ENCODE results near the gene EGLN1.
A peak's percentile ranks its signal among the peaks of the same experiment; 100 is the strongest.

Gene EGLN1

DNA sequence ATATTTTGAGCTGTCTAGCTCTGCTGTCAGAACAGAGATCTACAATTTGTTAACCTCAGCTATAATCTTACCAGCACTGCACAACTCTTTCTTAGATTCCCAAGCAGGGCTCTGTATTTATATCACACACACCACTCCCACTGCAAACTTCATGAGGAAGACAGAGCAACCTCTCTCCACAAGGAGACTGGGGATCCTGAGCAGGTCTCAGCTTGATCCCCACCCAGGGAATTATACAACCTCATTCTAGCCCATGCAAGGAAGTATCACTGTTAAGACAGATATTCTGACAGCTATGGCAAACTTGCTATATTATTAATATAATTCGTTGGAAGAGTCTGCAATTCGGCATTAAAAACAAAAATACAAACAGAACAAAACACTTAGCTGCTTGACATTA is 40.4 kb downstream of the EGLN1 start:
- Histone ChIP-seq H3K9ac (ENCODE audit: low read length) (no peak overlapping the region), H3K27me3 (ENCODE audit: control insufficient read depth in 1 of 2, insufficient read depth in 2 of 2, low read length in 2 of 2) (no peaks in the 10 kb centered on the region), H3K4me1 (ENCODE audit: insufficient read depth, low read length) (peaks cover 34% of the 10 kb centered on the region), H3K4me3 (ENCODE audit: low read depth in 1 of 2, low read length in 2 of 2) (no peak overlapping the region), H3K36me3 (ENCODE audit: insufficient read depth, low read length) (no peaks in the 10 kb centered on the region), H3K9me3 (ENCODE audit: low read length) (no peaks in the 10 kb centered on the region), H3K27ac (ENCODE audit: low read depth, low read length) (no peak overlapping the region)

DNA sequence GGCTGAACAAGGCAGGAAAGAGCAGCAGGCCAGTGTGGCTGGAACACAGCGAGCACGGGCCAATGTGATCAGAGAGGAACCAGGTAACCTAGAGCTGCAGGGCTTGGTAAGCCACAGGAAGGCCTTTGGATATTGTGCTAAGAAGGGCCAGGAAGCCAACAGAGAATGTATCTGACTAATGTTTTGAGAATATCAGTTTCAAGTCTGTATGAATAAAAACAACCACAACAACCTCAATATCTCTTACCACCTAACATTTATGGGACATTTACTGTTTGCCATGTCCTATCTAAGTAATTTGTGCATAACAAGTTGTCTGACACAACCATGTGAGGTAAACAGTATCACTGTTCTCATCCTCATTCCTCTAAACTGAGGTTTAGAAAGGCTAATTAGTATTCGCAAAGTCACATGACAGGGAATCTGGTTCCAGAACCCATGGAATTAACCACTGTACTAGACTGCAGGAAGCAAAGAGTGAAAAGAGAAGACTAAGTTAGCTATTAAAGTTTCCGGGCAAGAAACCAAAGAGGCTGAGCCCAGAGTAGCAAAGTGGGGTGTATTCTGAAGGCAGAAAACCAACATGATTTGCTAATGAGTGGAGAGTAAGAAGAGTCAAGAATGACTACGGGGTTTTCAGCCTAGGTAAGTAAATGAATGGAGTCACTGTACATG is 45.1 kb downstream of the EGLN1 start:
- peaks cover 14% of the 10 kb centered on the region for H3K4me1 ChIP-seq (ENCODE audit: insufficient read depth, low read length)
- no peaks in the 10 kb centered on the region for H3K9me3 ChIP-seq (ENCODE audit: low read length)
- no peak overlapping the region for H3K4me3 ChIP-seq (ENCODE audit: low read depth in 1 of 2, low read length in 2 of 2)
- H3K27ac ChIP-seq (ENCODE audit: low read depth, low read length), result no peak overlapping the region
- no peaks in the 10 kb centered on the region for H3K27me3 ChIP-seq (ENCODE audit: control insufficient read depth in 1 of 2, insufficient read depth in 2 of 2, low read length in 2 of 2)
- H3K9ac ChIP-seq (ENCODE audit: low read length), result no peak overlapping the region
- no peaks in the 10 kb centered on the region for H3K36me3 ChIP-seq (ENCODE audit: insufficient read depth, low read length)

- no peak overlapping the region for H3K27ac ChIP-seq (ENCODE audit: low read depth, low read length)
These were observed 46.0 kb downstream of the EGLN1 start for GRCh38 chr1:231376101-231376500.

DNA sequence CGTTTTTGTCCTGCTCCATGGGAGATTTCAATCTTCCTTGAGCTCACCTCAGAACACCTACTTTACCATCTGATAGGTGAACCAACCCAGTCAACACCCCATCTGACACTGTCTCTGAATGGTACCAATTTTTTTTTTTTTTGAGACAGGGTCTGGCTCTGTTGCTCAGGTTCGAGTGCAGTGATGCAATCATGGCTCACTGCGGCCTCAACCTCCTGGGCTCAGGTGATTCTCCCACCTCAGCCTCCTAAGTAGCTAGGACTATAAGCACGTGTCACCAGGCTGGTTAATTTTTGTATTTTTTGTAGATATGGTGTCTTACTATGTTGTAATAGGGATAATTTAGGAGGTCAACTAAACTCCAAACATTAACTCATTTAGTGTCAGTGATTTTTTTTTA is 47.7 kb downstream of the EGLN1 start:
- Histone ChIP-seq H3K9me3 (ENCODE audit: low read length) (no peaks in the 10 kb centered on the region), H3K27me3 (ENCODE audit: control insufficient read depth in 1 of 2, insufficient read depth in 2 of 2, low read length in 2 of 2) (no peaks in the 10 kb centered on the region), H3K4me1 (ENCODE audit: insufficient read depth, low read length) (peaks cover 14% of the 10 kb centered on the region), H3K36me3 (ENCODE audit: insufficient read depth, low read length) (peaks cover 4% of the 10 kb centered on the region), H3K27ac (ENCODE audit: low read depth, low read length) (no peak overlapping the region), H3K4me3 (ENCODE audit: low read depth in 1 of 2, low read length in 2 of 2) (no peak overlapping the region), H3K9ac (ENCODE audit: low read length) (no peak overlapping the region)

More at GRCh38 chr1:231376101-231376500, 46.0 kb downstream of the EGLN1 start:
- no peaks in the 10 kb centered on the region for H3K27me3 ChIP-seq (ENCODE audit: control insufficient read depth in 1 of 2, insufficient read depth in 2 of 2, low read length in 2 of 2)
- H3K9ac ChIP-seq (ENCODE audit: low read length), result no peak overlapping the region
- peaks cover 14% of the 10 kb centered on the region for H3K4me1 ChIP-seq (ENCODE audit: insufficient read depth, low read length)
- H3K9me3 ChIP-seq (ENCODE audit: low read length), result no peaks in the 10 kb centered on the region
- no peaks in the 10 kb centered on the region for H3K36me3 ChIP-seq (ENCODE audit: insufficient read depth, low read length)
- H3K4me3 ChIP-seq (ENCODE audit: low read depth in 1 of 2, low read length in 2 of 2), result no peak overlapping the region

DNA sequence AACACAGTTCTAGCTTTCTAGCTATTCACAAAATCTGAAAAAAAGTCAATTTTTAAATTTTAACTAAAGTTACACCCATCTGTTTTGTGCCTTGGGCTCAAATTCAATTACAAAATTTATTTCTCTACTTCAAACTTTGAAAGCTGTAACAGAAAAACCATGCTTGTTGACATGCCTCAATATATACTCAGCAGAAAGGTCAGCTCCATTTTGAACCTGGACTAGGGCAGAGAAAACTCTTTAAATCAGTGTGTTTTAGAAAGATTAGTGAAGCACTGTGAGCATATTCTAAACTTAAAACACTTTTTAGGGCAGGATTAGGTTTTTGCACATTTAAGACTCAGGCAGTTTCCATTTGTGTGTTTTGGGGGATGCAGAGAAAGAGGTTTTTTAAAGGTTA is 49.6 kb downstream of the EGLN1 start:
- Histone ChIP-seq H3K36me3 (ENCODE audit: insufficient read depth, low read length) (peaks cover 4% of the 10 kb centered on the region), H3K27me3 (ENCODE audit: control insufficient read depth in 1 of 2, insufficient read depth in 2 of 2, low read length in 2 of 2) (no peaks in the 10 kb centered on the region), H3K27ac (ENCODE audit: low read depth, low read length) (no peak overlapping the region), H3K9ac (ENCODE audit: low read length) (no peak overlapping the region), H3K4me3 (ENCODE audit: low read depth in 1 of 2, low read length in 2 of 2) (no peak overlapping the region), H3K4me1 (ENCODE audit: insufficient read depth, low read length) (peaks cover 9% of the 10 kb centered on the region), H3K9me3 (ENCODE audit: low read length) (no peaks in the 10 kb centered on the region)

GRCh38 chr1:231369282-231369681 is 52.8 kb downstream of the EGLN1 start:
- no peak overlapping the region for H3K9ac ChIP-seq (ENCODE audit: low read length)
- no peaks in the 10 kb centered on the region for H3K27me3 ChIP-seq (ENCODE audit: control insufficient read depth in 1 of 2, insufficient read depth in 2 of 2, low read length in 2 of 2)
- H3K4me1 ChIP-seq (ENCODE audit: insufficient read depth, low read length), result no peaks in the 10 kb centered on the region
- no peak overlapping the region for H3K27ac ChIP-seq (ENCODE audit: low read depth, low read length)
- peaks cover 14% of the 10 kb centered on the region for H3K36me3 ChIP-seq (ENCODE audit: insufficient read depth, low read length)
- no peak overlapping the region for H3K4me3 ChIP-seq (ENCODE audit: low read depth in 1 of 2, low read length in 2 of 2)
- no peaks in the 10 kb centered on the region for H3K9me3 ChIP-seq (ENCODE audit: low read length)

DNA sequence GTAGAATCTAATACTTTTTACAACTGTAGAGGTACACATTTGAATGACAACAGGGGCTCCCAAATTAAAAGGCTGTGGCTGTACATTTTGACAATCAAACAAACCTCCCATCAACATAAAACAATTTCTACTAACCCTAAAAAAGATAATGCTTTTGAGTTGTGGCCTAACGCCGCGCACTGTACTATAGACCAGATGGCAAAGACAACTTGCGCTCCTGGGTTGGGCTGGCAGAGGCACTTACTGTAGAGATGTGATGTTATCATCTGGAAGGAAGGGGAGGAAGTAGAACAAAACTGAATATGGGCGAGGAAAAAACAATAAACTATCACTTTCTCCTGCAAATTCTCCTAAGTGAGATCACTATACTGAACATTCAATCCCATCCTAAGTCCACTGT is 57.9 kb downstream of the EGLN1 start:
- Histone ChIP-seq H3K4me1 (ENCODE audit: insufficient read depth, low read length) (no peaks in the 10 kb centered on the region), H3K36me3 (ENCODE audit: insufficient read depth, low read length) (peaks cover 10% of the 10 kb centered on the region), H3K9ac (ENCODE audit: low read length) (no peak overlapping the region), H3K27ac (ENCODE audit: low read depth, low read length) (no peak overlapping the region), H3K9me3 (ENCODE audit: low read length) (no peaks in the 10 kb centered on the region), H3K4me3 (ENCODE audit: low read depth in 1 of 2, low read length in 2 of 2) (no peak overlapping the region), H3K27me3 (ENCODE audit: control insufficient read depth in 1 of 2, insufficient read depth in 2 of 2, low read length in 2 of 2) (no peaks in the 10 kb centered on the region)

- H3K9me3 ChIP-seq (ENCODE audit: low read length), result no peaks in the 10 kb centered on the region
These were observed 58.5 kb downstream of the EGLN1 start for GRCh38 chr1:231363624-231364023.

DNA sequence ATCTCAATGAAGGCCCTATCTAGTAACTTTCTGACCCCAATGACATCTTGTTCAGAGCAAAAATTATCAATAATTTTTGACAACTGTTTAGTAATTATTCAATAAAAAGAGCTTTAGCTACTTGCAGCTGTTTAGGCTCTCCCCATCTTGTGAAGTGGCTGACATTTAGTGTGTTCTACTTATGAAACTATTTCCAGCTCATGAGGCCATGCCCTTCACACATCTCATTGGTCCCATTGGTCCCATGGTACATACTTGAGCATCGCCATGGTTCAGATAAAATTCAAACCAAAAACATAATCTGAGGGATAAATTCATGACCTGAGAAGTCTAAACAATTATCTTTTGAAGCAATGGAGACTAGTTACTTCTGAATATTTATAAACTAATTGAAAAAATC is 59.8 kb downstream of the EGLN1 start:
- Histone ChIP-seq H3K4me3 (ENCODE audit: low read depth in 1 of 2, low read length in 2 of 2) (no peak overlapping the region), H3K9ac (ENCODE audit: low read length) (no peak overlapping the region)

More at GRCh38 chr1:231363624-231364023, 58.5 kb downstream of the EGLN1 start:
- H3K4me1 ChIP-seq (ENCODE audit: insufficient read depth, low read length), result no peaks in the 10 kb centered on the region
- no peaks in the 10 kb centered on the region for H3K27me3 ChIP-seq (ENCODE audit: control insufficient read depth in 1 of 2, insufficient read depth in 2 of 2, low read length in 2 of 2)
- H3K27ac ChIP-seq (ENCODE audit: low read depth, low read length), result no peak overlapping the region
- H3K9ac ChIP-seq (ENCODE audit: low read length), result no peak overlapping the region
- no peak overlapping the region for H3K4me3 ChIP-seq (ENCODE audit: low read depth in 1 of 2, low read length in 2 of 2)
- H3K36me3 ChIP-seq (ENCODE audit: insufficient read depth, low read length), result peaks cover 10% of the 10 kb centered on the region

GRCh38 chr1:231359113-231359512 is 63.0 kb downstream of the EGLN1 start:
- Histone ChIP-seq H3K9me3 (ENCODE audit: low read length) (no peaks in the 10 kb centered on the region), H3K4me3 (ENCODE audit: low read depth in 1 of 2, low read length in 2 of 2) (no peak overlapping the region), H3K36me3 (ENCODE audit: insufficient read depth, low read length) (no peaks in the 10 kb centered on the region), H3K9ac (ENCODE audit: low read length) (no peak overlapping the region), H3K4me1 (ENCODE audit: insufficient read depth, low read length) (peaks cover 12% of the 10 kb centered on the region), H3K27me3 (ENCODE audit: control insufficient read depth in 1 of 2, insufficient read depth in 2 of 2, low read length in 2 of 2) (no peaks in the 10 kb centered on the region), H3K27ac (ENCODE audit: low read depth, low read length) (no peak overlapping the region)

More for the DNA sequence above, 59.8 kb downstream of the EGLN1 start:
- Histone ChIP-seq H3K4me1 (ENCODE audit: insufficient read depth, low read length) (peaks cover 11% of the 10 kb centered on the region), H3K27ac (ENCODE audit: low read depth, low read length) (no peak overlapping the region), H3K36me3 (ENCODE audit: insufficient read depth, low read length) (peaks cover 10% of the 10 kb centered on the region), H3K9me3 (ENCODE audit: low read length) (no peaks in the 10 kb centered on the region), H3K27me3 (ENCODE audit: control insufficient read depth in 1 of 2, insufficient read depth in 2 of 2, low read length in 2 of 2) (no peaks in the 10 kb centered on the region)

DNA sequence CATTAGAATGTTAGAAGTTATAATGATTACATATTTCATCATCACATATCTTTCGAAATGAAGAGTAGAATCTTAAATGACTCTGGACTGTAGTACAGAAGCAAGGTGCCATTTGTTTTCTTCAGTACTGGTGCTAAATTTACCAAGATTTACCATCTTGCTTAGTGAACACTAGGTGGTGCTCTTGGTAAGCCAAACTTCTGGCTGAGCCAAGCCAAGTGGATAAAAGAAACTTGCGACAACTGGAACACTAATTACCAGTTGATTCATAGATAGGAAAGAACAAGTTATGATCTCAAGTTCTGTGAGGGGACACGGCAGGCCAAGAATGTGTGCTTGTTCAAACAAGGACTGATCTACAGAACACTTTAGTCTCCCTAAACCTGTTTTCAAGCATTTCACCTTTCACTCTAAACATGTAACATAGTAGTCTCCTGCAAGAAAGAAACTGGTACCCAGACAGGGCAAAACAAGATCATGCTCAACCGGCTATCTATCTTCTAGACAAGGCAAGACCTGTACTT is 64.2 kb downstream of the EGLN1 start:
- Histone ChIP-seq H3K27me3 (ENCODE audit: control insufficient read depth in 1 of 2, insufficient read depth in 2 of 2, low read length in 2 of 2) (no peaks in the 10 kb centered on the region), H3K9me3 (ENCODE audit: low read length) (no peaks in the 10 kb centered on the region), H3K36me3 (ENCODE audit: insufficient read depth, low read length) (peaks cover 4% of the 10 kb centered on the region), H3K27ac (ENCODE audit: low read depth, low read length) (peak overlapping the region; percentile 38), H3K9ac (ENCODE audit: low read length) (no peak overlapping the region), H3K4me1 (ENCODE audit: insufficient read depth, low read length) (peaks cover 12% of the 10 kb centered on the region), H3K4me3 (ENCODE audit: low read depth in 1 of 2, low read length in 2 of 2) (no peak overlapping the region)

GRCh38 chr1:231357187-231357772 is 64.8 kb downstream of the EGLN1 start:
- H3K9ac ChIP-seq (ENCODE audit: low read length), result no peak overlapping the region
- H3K9me3 ChIP-seq (ENCODE audit: low read length), result no peaks in the 10 kb centered on the region
- no peak overlapping the region for H3K4me3 ChIP-seq (ENCODE audit: low read depth in 1 of 2, low read length in 2 of 2)
- peaks cover 10% of the 10 kb centered on the region for H3K36me3 ChIP-seq (ENCODE audit: insufficient read depth, low read length)
- no peak overlapping the region for H3K27ac ChIP-seq (ENCODE audit: low read depth, low read length)
- no peaks in the 10 kb centered on the region for H3K27me3 ChIP-seq (ENCODE audit: control insufficient read depth in 1 of 2, insufficient read depth in 2 of 2, low read length in 2 of 2)
- H3K4me1 ChIP-seq (ENCODE audit: insufficient read depth, low read length), result peaks cover 12% of the 10 kb centered on the region
